HepG2 (cell line): Measurements from ENCODE around the gene ZNF440. TPM values are rescaled to one million over a fixed set of nuclear protein-coding genes. Genes with fewer than 3 reads are reported as not detected.

ENCODE experiments used
- ATAC-seq: fragments of 200-7000 bp; cut with Tn5 transposase; 3 replicates; pipeline ENCODE4 v1.9.1; 2020; ENCODE audit warnings: mild to moderate bottlenecking, moderate library complexity
- BruUV-seq: library from RNA; stranded (reverse); fragments of 400-500 nt; replicated peaks from 2 replicates; lab custom pipeline; 2021; lab: Mats Ljungman, UMichigan
- CTCF ChIA-PET: fragments of 300-600 bp; formaldehyde crosslinking; extraction: SDS; loops from one replicate; lab custom pipeline; 2021; ENCODE audit warnings: low total read pairs, inconsistent platforms, low intra/inter-chr PET ratio; lab: Yijun Ruan, JAX
- POLR2A ChIA-PET: fragments of 350-600 bp; sonication (Branson Sonifier 250); formaldehyde crosslinking; loops from one replicate; lab custom pipeline; 2020; ENCODE audit warnings: antibody characterized with exemption, inconsistent platforms; lab: Yijun Ruan, JAX
- DNase-seq: peaks from one replicate; pipeline ENCODE4 v3.0.0-alpha.2; 2015; ENCODE audit warnings: low spot score
- FAIRE-seq: peaks from 3 replicates; lab custom pipeline; 2011; peaks lifted over from hg19 to GRCh38; lab: Jason Lieb, UNC
- H2AFZ ChIP-seq: one replicate; pipeline ENCODE4 v1.6.1; 2011; ENCODE audit warnings: low read length, inconsistent platforms
- H3K27ac ChIP-seq: fragments of 300-600 bp; 3 replicates; pipeline ENCODE4 v1.8.0; 2011; ENCODE audit warnings: mixed run types, mild to moderate bottlenecking, mixed read lengths, low read length, inconsistent platforms; ENCODE audit not compliant: insufficient read depth; ENCODE audit errors: extremely low read length
- H3K27me3 ChIP-seq, 2 experiments: fragments of 200-600 bp in 1 of 2; 2 replicates in 1 of 2; 3 replicates in 1 of 2; pipeline versions ENCODE4 v1.6.0 to v1.8.0; 2011; ENCODE audit warnings: low read length in 2 of 2, mild to moderate bottlenecking in 2 of 2, moderate library complexity in 2 of 2, inconsistent platforms in 1 of 2; ENCODE audit not compliant: insufficient read depth in 2 of 2, control insufficient read depth in 1 of 2
- H3K36me3 ChIP-seq, 2 experiments: fragments of 200-600 bp in 1 of 2; replicated peaks in 1 of 2; 2 replicates in 1 of 2; 3 replicates in 1 of 2; pipeline versions ENCODE4 v1.5.1 to v1.8.0; 2011; ENCODE audit warnings: low read length in 2 of 2, inconsistent platforms in 1 of 2; ENCODE audit not compliant: insufficient read depth in 2 of 2, control insufficient read depth in 1 of 2
- H3K4me1 ChIP-seq: 2 replicates; pipeline ENCODE4 v1.5.1; 2012; ENCODE audit warnings: low read length, inconsistent platforms; ENCODE audit not compliant: insufficient read depth
- H3K4me2 ChIP-seq: 2 replicates; pipeline ENCODE4 v1.6.0; 2011; ENCODE audit warnings: low read depth, low read length, inconsistent platforms
- H3K4me3 ChIP-seq, 3 experiments: fragments of 200-600 bp in 1 of 3; sonication (generic), shearing (Covaris generic) in 1 of 3; replicated peaks in 1 of 3; 2 replicates each; pipeline ENCODE4 v1.5.1; 2011 to 2016; ENCODE audit warnings: low read length in 3 of 3, inconsistent platforms in 2 of 3, low read depth in 2 of 3, mild to moderate bottlenecking in 2 of 3, control low read depth in 1 of 3, mixed read lengths in 1 of 3; ENCODE audit not compliant: insufficient read depth in 1 of 3
- H3K79me2 ChIP-seq: one replicate; pipeline ENCODE4 v1.6.1; 2011; ENCODE audit warnings: low read length, inconsistent platforms; ENCODE audit not compliant: insufficient read depth
- H3K9ac ChIP-seq: 2 replicates; pipeline ENCODE4 v1.6.0; 2011; ENCODE audit warnings: mild to moderate bottlenecking, low read depth, low read length, inconsistent platforms; ENCODE audit not compliant: insufficient read depth
- H3K9me3 ChIP-seq: 2 replicates; pipeline ENCODE4 v1.5.1; 2012; ENCODE audit warnings: mild to moderate bottlenecking, low read length
- H4K20me1 ChIP-seq: 2 replicates; pipeline ENCODE4 v1.6.0; 2011; ENCODE audit warnings: inconsistent platforms, mild to moderate bottlenecking, low read length, moderate library complexity; ENCODE audit not compliant: insufficient read depth
- HMG20A ChIP-seq: IDR thresholded peaks from 2 replicates; pipeline ENCODE4 v1.6.1; 2016; ENCODE audit warnings: borderline replicate concordance
- KDM2A ChIP-seq: sonication (generic); formaldehyde crosslinking; IDR thresholded peaks from 2 replicates; pipeline ENCODE4 v1.4.0; 2020; ENCODE audit warnings: low read depth, missing genetic modification reagents, borderline replicate concordance
- MEIS2 ChIP-seq: sonication (generic); formaldehyde crosslinking; IDR thresholded peaks from 2 replicates; pipeline ENCODE4 v1.9.0; 2021; ENCODE audit warnings: mild to moderate bottlenecking, missing genetic modification reagents
- NR2F1 ChIP-seq, 2 experiments: fragments of 450-650 bp in 1 of 2; formaldehyde crosslinking in 1 of 2; IDR thresholded peaks; 2 replicates each; pipeline versions ENCODE4 v1.5.0 to v1.6.1; 2016 to 2020; ENCODE audit warnings: mild to moderate bottlenecking in 1 of 2, missing compliant biosample characterization in 1 of 2, missing genetic modification reagents in 1 of 2, moderate library complexity in 1 of 2
- PHF21A ChIP-seq: sonication (generic); formaldehyde crosslinking; IDR thresholded peaks from 2 replicates; pipeline ENCODE4 v1.5.0; 2020; ENCODE audit warnings: mild to moderate bottlenecking, missing genetic modification reagents
- SMAD3 ChIP-seq: sonication (generic); formaldehyde crosslinking; IDR thresholded peaks from 2 replicates; pipeline ENCODE4 v1.4.0; 2020; ENCODE audit warnings: missing genetic modification reagents
- SP1 ChIP-seq, 2 experiments: fragments of 450-650 bp in 1 of 2; sonication (generic) in 1 of 2; formaldehyde crosslinking in 1 of 2; IDR thresholded peaks; 2 replicates each; pipeline versions ENCODE4 v1.4.0 to v1.6.1; 2016 to 2020; ENCODE audit warnings: missing genetic modification reagents in 1 of 2
- ZBTB21 ChIP-seq: sonication (generic); formaldehyde crosslinking; IDR thresholded peaks from 2 replicates; pipeline ENCODE4 v1.4.0; 2020; ENCODE audit warnings: missing genetic modification reagents
- ZFX ChIP-seq: sonication (generic); formaldehyde crosslinking; IDR thresholded peaks from 2 replicates; pipeline ENCODE4 v1.4.0; 2020; ENCODE audit warnings: mild to moderate bottlenecking, low read depth, missing genetic modification reagents, moderate library complexity
- ZNF10 ChIP-seq: sonication (generic); formaldehyde crosslinking; IDR thresholded peaks from 2 replicates; pipeline ENCODE4 v1.4.0; 2020; ENCODE audit warnings: mild to moderate bottlenecking, low read depth, missing genetic modification reagents, borderline replicate concordance
- ZNF234 ChIP-seq: sonication (generic); formaldehyde crosslinking; conservative IDR thresholded peaks from 2 replicates; pipeline ENCODE4 v1.5.1; 2020; ENCODE audit warnings: mild to moderate bottlenecking, missing genetic modification reagents
- ZNF546 ChIP-seq: sonication (generic); formaldehyde crosslinking; conservative IDR thresholded peaks from 2 replicates; pipeline ENCODE4 v1.8.1; 2023; ENCODE audit warnings: mild to moderate bottlenecking, missing genetic modification reagents
- ZNF747 ChIP-seq: sonication (generic); formaldehyde crosslinking; IDR thresholded peaks from 2 replicates; pipeline ENCODE4 v1.8.1; 2023; ENCODE audit warnings: missing genetic modification reagents, mild to moderate bottlenecking, borderline replicate concordance
- ZNF883 ChIP-seq: sonication (generic); formaldehyde crosslinking; IDR thresholded peaks from 2 replicates; pipeline ENCODE4 v1.5.1; 2020; ENCODE audit warnings: mild to moderate bottlenecking, missing genetic modification reagents; ENCODE audit errors: not compliant biosample characterization
- ZSCAN12 ChIP-seq: sonication (generic); formaldehyde crosslinking; IDR thresholded peaks from 2 replicates; pipeline ENCODE4 v1.9.0; 2021; ENCODE audit warnings: mild to moderate bottlenecking, missing genetic modification reagents
- WGBS: methylation state at CpG from one replicate; pipeline ENCODE4 v1.1.6; 2017; ENCODE audit warnings: low lambda C conversion rate; 5-methylcytosine and 5-hydroxymethylcytosine counted together
- in situ Hi-C: cut with HindIII; loops from 2 replicates; pipeline ENCODE4 v1.10.0; 2017; ENCODE audit warnings: low pct_unique_long_range_greater_than_20kb; ENCODE audit not compliant: extremely low pct_ligation_motif_present
- intact Hi-C: fragments of 100-400 bp; cut with micrococcal nuclease; formaldehyde crosslinking; loops from one replicate; pipeline ENCODE4 v1.10.0; 2022; ENCODE audit not compliant: unreplicated experiment
- polyA plus RNA-seq, 8 experiments: library from polyadenylated mRNA; depleted of rRNA in 3 of 8; stranded (reverse) in 7 of 8; unstranded in 1 of 8; fragments of >200 nt; fragmentation: Illumina TruSeq in 4 of 8; extraction: Trizol in 4 of 8; gene quantifications; 2 replicates each; pipeline versions ENCODE4 v1.2.1 to v1.2.3, GENCODE V29; 2011 to 2016; ENCODE audit warnings: low read depth in 4 of 8, missing spikeins in 1 of 8, mixed read lengths in 1 of 8; ENCODE audit not compliant: insufficient read depth in 1 of 8
- total RNA-seq, 5 experiments: library from RNA; depleted of rRNA; stranded (reverse); fragments of >200 nt; fragmentation: Illumina TruSeq; extraction: Trizol; gene quantifications; 2 replicates each; pipeline ENCODE4 v1.2.3, GENCODE V29; 2016; ENCODE audit warnings: low read depth in 1 of 5
- TF ChIP-seq, protein P1 (sequence below): sonication (generic); formaldehyde crosslinking; IDR thresholded peaks from 2 replicates; pipeline ENCODE4 v1.4.0; 2020; ENCODE audit warnings: missing genetic modification reagents
- TF ChIP-seq, protein P2 (sequence below): sonication (generic); formaldehyde crosslinking; IDR thresholded peaks from 2 replicates; pipeline ENCODE4 v1.9.0; 2022; ENCODE audit warnings: missing genetic modification reagents, mild to moderate bottlenecking, borderline replicate concordance
- TF ChIP-seq, protein P3 (sequence below): sonication (generic); formaldehyde crosslinking; IDR thresholded peaks from 2 replicates; pipeline ENCODE4 v1.5.1; 2020; ENCODE audit warnings: mild to moderate bottlenecking, moderate library complexity, missing genetic modification reagents

Gene ZNF440
- total and polyA plus RNA-seq, 2 of the 13 experiments (the other 11 are each of a cell fraction or from before 2014, with no cell fraction given) = 2.7 to 12.4 TPM

DNA sequence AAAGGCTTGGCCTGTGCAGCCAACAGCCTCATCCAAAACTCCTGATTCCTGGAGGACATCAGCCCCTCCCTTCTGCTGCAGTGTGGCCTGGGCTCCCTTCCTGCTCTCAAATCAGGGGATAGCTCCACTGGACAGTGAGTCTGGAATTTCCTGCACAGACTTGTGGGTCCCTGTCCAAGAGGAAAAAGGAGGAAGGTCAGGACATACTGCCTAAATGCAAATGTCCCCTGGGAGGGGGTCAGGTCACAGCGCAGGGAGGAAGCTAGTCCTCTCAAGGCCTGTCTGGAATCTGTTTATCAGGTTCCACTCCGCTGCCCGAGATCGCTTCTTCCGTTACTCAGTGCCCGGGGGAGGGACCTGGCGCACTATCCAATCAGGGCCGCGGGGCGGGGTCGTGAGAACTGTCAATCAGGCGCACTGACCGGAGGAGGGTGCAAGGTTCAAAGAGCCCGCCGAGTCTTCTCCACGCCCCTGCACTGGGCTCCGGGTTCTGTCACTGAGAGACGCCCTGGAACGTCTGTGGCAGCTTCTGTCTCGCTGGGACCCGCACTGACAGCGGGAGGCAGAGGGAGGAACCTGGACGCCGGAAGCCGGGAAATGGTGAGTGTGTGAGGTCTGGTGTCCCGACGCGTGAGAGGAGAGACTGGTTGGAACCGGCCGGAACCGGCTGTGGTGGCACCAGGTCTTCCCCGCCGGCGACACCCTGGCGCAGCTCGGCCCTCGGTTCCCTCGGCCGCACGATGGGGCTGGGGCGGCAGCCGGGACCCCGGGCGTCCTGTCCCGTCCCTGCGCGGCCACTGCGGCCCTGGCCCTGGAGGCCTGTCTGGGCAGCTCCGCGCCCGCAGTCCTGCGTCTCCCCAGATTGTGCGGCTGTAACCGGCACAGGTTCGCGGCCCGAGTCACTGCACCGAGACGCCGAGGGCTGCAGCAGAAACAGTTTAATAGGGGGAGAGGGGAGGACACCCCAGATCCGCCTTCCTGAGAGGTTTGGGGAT lies 47.2 kb upstream of the ZNF440 start, which contains the start of gene ZNF441:
TSS of gene ZNF441 (plus strand) at position 404 of the 995 bp plus-strand sequence. CDS start at position 598, 194 bp downstream.
- WGBS = 0% methylated on average over 17 of the region's 61 CpGs
- BruUV-seq = TSS peak; percentile 66
- H2AFZ ChIP-seq = peak within 1 kb of the TSS; percentile 98
- peak; percentile 93 for ATAC-seq
- H3K9me3 ChIP-seq = no peaks in the 10 kb centered on the region
- peak within 1 kb of the TSS; percentile 85 for H3K27ac ChIP-seq
- CTCF ChIA-PET = no interaction called here
- no peaks in the 10 kb centered on the region; the same call in 1 of the 2 replicates for H4K20me1 ChIP-seq
- peaks cover 32% of the 10 kb centered on the region for H3K4me1 ChIP-seq
- H3K4me2 ChIP-seq = peak within 1 kb of the TSS; percentile 98
- H3K4me3 ChIP-seq = peak within 1 kb of the TSS; percentile 72 to 89 (median 81)
- peak within 1 kb of the TSS; percentile 81 for H3K9ac ChIP-seq
- FAIRE-seq = peak; percentile 85
- intact Hi-C loops = loop anchor here (2.0 kb wide), 1 partner anchor 28 kb away; the partner anchor contains the start of gene ZNF823
- POLR2A ChIA-PET = interaction anchor here (0.7 to 1.8 kb wide), 11 partner anchors 13 to 599 kb away, joined by 3 to 17 read pairs (median 4); partner anchors contain the start of genes ZNF439, ZNF442, ZNF491 and ZNF823
- peak; percentile 94 for DNase-seq
- peaks cover 26% of the 10 kb centered on the region for H3K79me2 ChIP-seq
- H3K36me3 ChIP-seq = no peaks in the 10 kb centered on the region
- in situ Hi-C loops = no loop called here
- no peaks in the 10 kb centered on the region; a peak in 2 of 5 replicates for H3K27me3 ChIP-seq
- TF ChIP-seq ZSCAN12 (CRISPR knock-in tag) (no peak), ZBTB21 (CRISPR knock-in tag) (no peak), KDM2A (CRISPR knock-in tag) (peak; percentile 63; the same call in 1 of the 2 replicates), ZNF234 (CRISPR knock-in tag) (no peak), HMG20A (CRISPR knock-in tag) (peak; percentile 6; the same call in 1 of the 2 replicates), ZNF10 (CRISPR knock-in tag) (no peak), SP1 (IDR thresholded peaks at IDR 0.05) (no peak), SP1 (CRISPR knock-in tag; IDR thresholded peaks at IDR 0.05) (peak; percentile 89), MEIS2 (CRISPR knock-in tag) (0 out of 2 replicates have a peak, but pooled peaks have one; percentile 15), SMAD3 (CRISPR knock-in tag) (no peak), PHF21A (peak; percentile 86), NR2F1 (CRISPR knock-in tag; IDR thresholded peaks at IDR 0.05) (0 out of 4 replicates have a peak, but pooled peaks of 1 of the 2 experiments have one; percentile 12), ZNF883 (CRISPR knock-in tag) (no peak), ZFX (CRISPR knock-in tag) (peak; percentile 89), ZNF546 (CRISPR knock-in tag) (0 out of 2 replicates have a peak, but pooled peaks have one; percentile 38), ZNF747 (CRISPR knock-in tag) (peak; percentile 9)
- TF ChIP-seq, protein P1, sequence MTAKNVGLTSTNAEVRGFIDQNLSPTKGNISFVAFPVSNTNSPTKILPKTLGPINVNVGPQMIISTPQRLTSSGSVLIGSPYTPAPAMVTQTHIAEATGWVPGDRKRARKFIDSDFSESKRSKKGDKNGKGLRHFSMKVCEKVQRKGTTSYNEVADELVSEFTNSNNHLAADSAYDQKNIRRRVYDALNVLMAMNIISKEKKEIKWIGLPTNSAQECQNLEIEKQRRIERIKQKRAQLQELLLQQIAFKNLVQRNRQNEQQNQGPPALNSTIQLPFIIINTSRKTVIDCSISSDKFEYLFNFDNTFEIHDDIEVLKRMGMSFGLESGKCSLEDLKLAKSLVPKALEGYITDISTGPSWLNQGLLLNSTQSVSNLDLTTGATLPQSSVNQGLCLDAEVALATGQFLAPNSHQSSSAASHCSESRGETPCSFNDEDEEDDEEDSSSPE (CRISPR knock-in tag) = peak; percentile 82
- TF ChIP-seq, protein P2, sequence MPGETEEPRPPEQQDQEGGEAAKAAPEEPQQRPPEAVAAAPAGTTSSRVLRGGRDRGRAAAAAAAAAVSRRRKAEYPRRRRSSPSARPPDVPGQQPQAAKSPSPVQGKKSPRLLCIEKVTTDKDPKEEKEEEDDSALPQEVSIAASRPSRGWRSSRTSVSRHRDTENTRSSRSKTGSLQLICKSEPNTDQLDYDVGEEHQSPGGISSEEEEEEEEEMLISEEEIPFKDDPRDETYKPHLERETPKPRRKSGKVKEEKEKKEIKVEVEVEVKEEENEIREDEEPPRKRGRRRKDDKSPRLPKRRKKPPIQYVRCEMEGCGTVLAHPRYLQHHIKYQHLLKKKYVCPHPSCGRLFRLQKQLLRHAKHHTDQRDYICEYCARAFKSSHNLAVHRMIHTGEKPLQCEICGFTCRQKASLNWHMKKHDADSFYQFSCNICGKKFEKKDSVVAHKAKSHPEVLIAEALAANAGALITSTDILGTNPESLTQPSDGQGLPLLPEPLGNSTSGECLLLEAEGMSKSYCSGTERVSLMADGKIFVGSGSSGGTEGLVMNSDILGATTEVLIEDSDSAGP = peak; percentile 86; the same call in 1 of the 2 replicates
- TF ChIP-seq, protein P3, sequence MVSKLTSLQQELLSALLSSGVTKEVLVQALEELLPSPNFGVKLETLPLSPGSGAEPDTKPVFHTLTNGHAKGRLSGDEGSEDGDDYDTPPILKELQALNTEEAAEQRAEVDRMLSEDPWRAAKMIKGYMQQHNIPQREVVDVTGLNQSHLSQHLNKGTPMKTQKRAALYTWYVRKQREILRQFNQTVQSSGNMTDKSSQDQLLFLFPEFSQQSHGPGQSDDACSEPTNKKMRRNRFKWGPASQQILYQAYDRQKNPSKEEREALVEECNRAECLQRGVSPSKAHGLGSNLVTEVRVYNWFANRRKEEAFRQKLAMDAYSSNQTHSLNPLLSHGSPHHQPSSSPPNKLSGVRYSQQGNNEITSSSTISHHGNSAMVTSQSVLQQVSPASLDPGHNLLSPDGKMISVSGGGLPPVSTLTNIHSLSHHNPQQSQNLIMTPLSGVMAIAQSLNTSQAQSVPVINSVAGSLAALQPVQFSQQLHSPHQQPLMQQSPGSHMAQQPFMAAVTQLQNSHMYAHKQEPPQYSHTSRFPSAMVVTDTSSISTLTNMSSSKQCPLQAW (CRISPR knock-in tag) = peak; percentile 91
